CD4-positive, alpha-beta T cell (primary cell): ENCODE data around the gene SLC11A1. TPM values are rescaled to one million over a fixed set of nuclear protein-coding genes. Genes with fewer than 3 reads are reported as not detected.

Source experiments
- ATAC-seq: fragments of 200-7000 bp; cut with Tn5 transposase; one replicate; pipeline ENCODE4 v1.10.0; 2022; ENCODE audit warnings: mild to moderate bottlenecking; ENCODE audit not compliant: poor library complexity
- CTCF ChIA-PET: fragments of 350-600 bp; sonication (Branson Sonifier 250); formaldehyde crosslinking; loops from one replicate; lab custom pipeline; 2021; ENCODE audit warnings: antibody characterized with exemption, inconsistent platforms; lab: Charles Lee
- POLR2A ChIA-PET: fragments of 350-600 bp; sonication (Branson Sonifier 250); formaldehyde crosslinking; loops from one replicate; lab custom pipeline; 2021; ENCODE audit warnings: antibody characterized with exemption, inconsistent platforms; lab: Charles Lee
- DNase-seq, 14 experiments: peaks; one replicate each; pipeline ENCODE4 v3.0.0-alpha.2; 2013 to 2020; ENCODE audit warnings: mixed read lengths in 2 of 14
- H3K27ac ChIP-seq, 2 donors: one replicate each; pipeline versions ENCODE4 v1.5.1 to v1.7.0; 2013; ENCODE audit warnings: low read length in 2 of 2, low read depth in 1 of 2, mild to moderate bottlenecking in 1 of 2
- H3K27me3 ChIP-seq, 2 experiments: 1 replicate in 1 of 2; 2 replicates in 1 of 2; pipeline versions ENCODE4 v1.6.1 to v1.7.0; 2013; ENCODE audit warnings: low read length in 2 of 2, control low read depth in 1 of 2, mild to moderate bottlenecking in 1 of 2, moderate library complexity in 1 of 2; ENCODE audit not compliant: insufficient read depth in 2 of 2, control insufficient read depth in 1 of 2
- H3K36me3 ChIP-seq: one replicate; pipeline ENCODE4 v1.6.1; 2013; ENCODE audit warnings: low read length, control low read depth; ENCODE audit not compliant: insufficient read depth
- H3K4me1 ChIP-seq: one replicate; pipeline ENCODE4 v1.6.1; 2013; ENCODE audit warnings: low read length, control low read depth; ENCODE audit not compliant: insufficient read depth
- H3K4me3 ChIP-seq: one replicate; pipeline ENCODE4 v1.5.1; 2013; ENCODE audit warnings: mild to moderate bottlenecking, low read length, moderate library complexity
- H3K9me3 ChIP-seq, 2 experiments: 1 replicate in 1 of 2; 2 replicates in 1 of 2; pipeline versions ENCODE4 v1.6.1 to v1.7.0; 2013; ENCODE audit warnings: low read length in 2 of 2, mild to moderate bottlenecking in 2 of 2, control low read depth in 1 of 2, moderate library complexity in 1 of 2; ENCODE audit not compliant: control insufficient read depth in 1 of 2, insufficient read depth in 1 of 2
- H3K27ac Mint-ChIP-seq: one replicate; pipeline ENCODE4 v1.8.0; 2020; ENCODE audit warnings: mixed read lengths
- H3K27me3 Mint-ChIP-seq: one replicate; pipeline ENCODE4 v1.8.0; 2021; ENCODE audit warnings: mixed read lengths
- H3K36me3 Mint-ChIP-seq: one replicate; pipeline ENCODE4 v1.8.0; 2021; ENCODE audit warnings: low read depth, mixed read lengths
- H3K4me1 Mint-ChIP-seq: one replicate; pipeline ENCODE4 v1.8.0; 2021; ENCODE audit warnings: low read depth, mixed read lengths
- H3K4me3 Mint-ChIP-seq: one replicate; pipeline ENCODE4 v1.8.0; 2020; ENCODE audit warnings: mild to moderate bottlenecking, mixed read lengths
- H3K9me3 Mint-ChIP-seq: one replicate; pipeline ENCODE4 v1.8.0; 2020; ENCODE audit warnings: mixed read lengths
- intact Hi-C, 2 experiments: fragments of 100-400 bp; cut with DNase I in 1 of 2; cut with micrococcal nuclease in 1 of 2; formaldehyde crosslinking; loops; one replicate each; pipeline versions ENCODE4 v1.15.1 to v1.9.0; 2023 to 2025; cut with DNase I, micrococcal nuclease
- total RNA-seq, 174 experiments: library from RNA in 2 of 174; stranded (reverse) in 2 of 174; gene quantifications; one replicate each; pipeline ENCODE4 v1.2.3 and lab custom pipeline; 2021 to 2026
- TF ChIP-seq, protein P1 (sequence below): fragments of 200-600 bp; IDR thresholded peaks from one replicate; pipeline ENCODE4 v1.8.0; 2022; ENCODE audit warnings: antibody characterized with exemption, mild to moderate bottlenecking

Gene SLC11A1
- total RNA-seq, 2 experiments from 2014 or later: 4.9 to 6.3 TPM

GRCh38 chr2:218360453-218360852, 21.6 kb upstream of the SLC11A1 start:
- TF ChIP-seq, protein P1, sequence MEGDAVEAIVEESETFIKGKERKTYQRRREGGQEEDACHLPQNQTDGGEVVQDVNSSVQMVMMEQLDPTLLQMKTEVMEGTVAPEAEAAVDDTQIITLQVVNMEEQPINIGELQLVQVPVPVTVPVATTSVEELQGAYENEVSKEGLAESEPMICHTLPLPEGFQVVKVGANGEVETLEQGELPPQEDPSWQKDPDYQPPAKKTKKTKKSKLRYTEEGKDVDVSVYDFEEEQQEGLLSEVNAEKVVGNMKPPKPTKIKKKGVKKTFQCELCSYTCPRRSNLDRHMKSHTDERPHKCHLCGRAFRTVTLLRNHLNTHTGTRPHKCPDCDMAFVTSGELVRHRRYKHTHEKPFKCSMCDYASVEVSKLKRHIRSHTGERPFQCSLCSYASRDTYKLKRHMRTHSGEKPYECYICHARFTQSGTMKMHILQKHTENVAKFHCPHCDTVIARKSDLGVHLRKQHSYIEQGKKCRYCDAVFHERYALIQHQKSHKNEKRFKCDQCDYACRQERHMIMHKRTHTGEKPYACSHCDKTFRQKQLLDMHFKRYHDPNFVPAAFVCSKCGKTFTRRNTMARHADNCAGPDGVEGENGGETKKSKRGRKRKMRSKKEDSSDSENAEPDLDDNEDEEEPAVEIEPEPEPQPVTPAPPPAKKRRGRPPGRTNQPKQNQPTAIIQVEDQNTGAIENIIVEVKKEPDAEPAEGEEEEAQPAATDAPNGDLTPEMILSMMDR: no peak
- H3K9me3 Mint-ChIP-seq: no peaks in the 10 kb centered on the region
- no peaks in the 10 kb centered on the region for H3K27me3 Mint-ChIP-seq
- H3K4me1 Mint-ChIP-seq: peaks cover 2% of the 10 kb centered on the region
- Histone ChIP-seq H3K36me3 (no peaks in the 10 kb centered on the region), H3K9me3 (no peaks in the 10 kb centered on the region), H3K4me3 (no peak overlapping the region), H3K27me3 (no peaks in the 10 kb centered on the region), H3K4me1 (peaks cover 8% of the 10 kb centered on the region), H3K27ac (no peak overlapping the region)
- H3K36me3 Mint-ChIP-seq: no peaks in the 10 kb centered on the region
- ATAC-seq: no peak
- DNase-seq: peak in 2 of 14 experiments; percentile 45 to 63
- no peak overlapping the region for H3K4me3 Mint-ChIP-seq
- ChIA-PET POLR2A (no interaction called here), CTCF (no interaction called here)
- no peak overlapping the region for H3K27ac Mint-ChIP-seq
- intact Hi-C loops: no loop called here

GRCh38 chr2:218362606-218363005, 19.5 kb upstream of the SLC11A1 start:
- ChIA-PET CTCF (no interaction called here), POLR2A (no interaction called here)
- TF ChIP-seq, protein P1: no peak
- Histone ChIP-seq H3K27ac (no peak overlapping the region), H3K4me1 (peaks cover 9% of the 10 kb centered on the region), H3K9me3 (peaks cover 4 to 8% of the 10 kb centered on the region in 2 experiments), H3K4me3 (no peak overlapping the region), H3K36me3 (no peaks in the 10 kb centered on the region), H3K27me3 (no peaks in the 10 kb centered on the region)
- H3K36me3 Mint-ChIP-seq: no peaks in the 10 kb centered on the region
- no peaks in the 10 kb centered on the region for H3K27me3 Mint-ChIP-seq
- no peak overlapping the region for H3K27ac Mint-ChIP-seq
- H3K4me1 Mint-ChIP-seq: peaks cover 13% of the 10 kb centered on the region
- H3K9me3 Mint-ChIP-seq: no peaks in the 10 kb centered on the region
- ATAC-seq (no peak), DNase-seq (no peak)
- H3K4me3 Mint-ChIP-seq: no peak overlapping the region
- intact Hi-C loops: no loop called here

- Histone ChIP-seq H3K4me1 (peaks cover 19% of the 10 kb centered on the region), H3K27me3 (no peaks in the 10 kb centered on the region), H3K9me3 (peaks cover 4 to 8% of the 10 kb centered on the region in 2 experiments), H3K36me3 (no peaks in the 10 kb centered on the region), H3K4me3 (no peak overlapping the region), H3K27ac (no peak overlapping the region)
- Mint-ChIP-seq H3K4me3 (no peak overlapping the region), H3K36me3 (no peaks in the 10 kb centered on the region), H3K9me3 (no peaks in the 10 kb centered on the region), H3K27ac (no peak overlapping the region), H3K4me1 (peaks cover 21% of the 10 kb centered on the region), H3K27me3 (no peaks in the 10 kb centered on the region)
- CTCF ChIA-PET: interaction anchor here (0.6 kb wide), 1 partner anchor 47 kb away, joined by 4 read pairs; no protein-coding TSS in a partner anchor
- DNase-seq (no peak), ATAC-seq (no peak)
- POLR2A ChIA-PET: interaction anchor here (0.7 to 1.4 kb wide), 2 partner anchors 17 to 296 kb away, joined by 3 to 5 read pairs; partner anchors contain the start of genes BCS1L and ZNF142
- TF ChIP-seq, protein P1: no peak
- intact Hi-C loops: no loop called here
These were observed 18.3 kb upstream of the SLC11A1 start for GRCh38 chr2:218363736-218364135.
